H54 (cell line): Measurements from ENCODE around the gene TTC32.
"Not testable (repeated sequence)": the region's sequence is repeated elsewhere in the genome, so short reads cannot be mapped to it uniquely, and the experiment has no call there.

ENCODE experiments used
- DNase-seq: peaks from one replicate; pipeline ENCODE4 v3.0.0; 2011; ENCODE audit warnings: low spot score, mixed read lengths; ENCODE audit not compliant: insufficient read length
- FAIRE-seq: peaks from 3 replicates; lab custom pipeline; 2011; peaks lifted over from hg19 to GRCh38; lab: Jason Lieb, UNC
- POLR2A ChIP-seq: IDR thresholded peaks from 2 replicates; pipeline ENCODE4 v1.6.1; 2011; ENCODE audit warnings: low read depth, mild to moderate bottlenecking, low read length

TTC32 gene

DNA sequence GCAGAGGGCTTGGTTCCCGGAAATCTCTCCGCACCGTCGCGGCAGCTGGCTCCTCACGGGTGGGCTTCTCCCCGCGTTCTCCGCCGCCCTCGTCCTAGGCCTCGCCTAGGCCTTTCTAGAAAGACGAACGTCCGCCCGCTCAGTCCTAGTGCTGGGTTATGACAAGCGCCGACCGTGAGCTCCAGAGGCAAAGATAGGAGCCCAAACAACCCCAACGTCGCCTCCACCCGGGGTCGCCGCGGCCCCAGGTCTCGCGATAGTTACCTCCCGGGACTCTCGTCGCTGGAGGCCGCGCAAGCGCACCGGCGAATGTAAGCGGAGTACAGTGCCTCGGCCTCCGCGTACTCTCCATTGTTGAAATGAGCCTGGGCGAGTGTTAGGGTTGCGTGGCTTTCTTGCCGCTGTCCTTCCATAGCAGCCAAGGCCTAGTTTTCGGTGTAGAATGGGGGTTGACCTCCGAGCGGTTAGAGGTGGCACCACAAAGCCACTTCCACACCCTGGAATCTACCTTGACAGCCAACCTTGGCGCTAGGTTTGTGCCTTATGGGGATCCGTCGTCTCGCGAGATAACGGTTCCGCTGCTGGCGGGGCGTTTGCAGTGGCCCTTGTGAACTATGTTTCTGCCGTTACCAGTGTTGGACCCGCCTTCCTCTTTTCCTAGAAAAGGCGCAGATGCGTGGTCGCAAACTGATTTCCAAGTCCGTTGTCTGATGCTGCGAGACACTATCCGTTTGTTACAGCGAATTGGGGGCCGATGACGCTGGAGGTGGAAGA is at the start of gene TTC32:
Gene TTC32, minus strand, starts transcription at position 542 of the 774 bp plus-strand sequence. Its CDS starts 129 bp downstream, at position 413.
- peak; percentile 79 for DNase-seq
- peak; percentile 71 for TF ChIP-seq POLR2A

DNA sequence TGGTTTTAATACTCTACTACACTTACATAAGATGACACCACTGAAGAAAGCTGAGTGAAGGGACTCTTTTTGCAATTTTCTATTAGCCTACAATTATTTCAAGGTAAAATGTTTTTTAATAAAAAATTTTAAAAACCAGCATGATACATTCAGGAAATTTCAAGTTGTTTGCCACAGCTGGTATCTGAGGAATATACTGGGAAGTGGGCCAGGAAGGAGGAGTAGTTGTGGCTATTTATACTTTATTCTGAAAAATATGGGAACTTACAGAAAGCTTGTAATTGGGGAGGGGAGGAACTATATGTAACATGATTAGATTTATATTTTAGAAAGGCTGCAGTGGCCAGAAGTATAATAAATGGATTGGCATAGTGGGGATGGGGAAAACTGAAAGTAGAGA is 47.3 kb upstream of the TTC32 start:
- DNase-seq (no peak), FAIRE-seq (no peak)
- TF ChIP-seq POLR2A: no peak

More for the DNA sequence above, at the start of gene TTC32:
- FAIRE-seq: peak; percentile 91

DNA sequence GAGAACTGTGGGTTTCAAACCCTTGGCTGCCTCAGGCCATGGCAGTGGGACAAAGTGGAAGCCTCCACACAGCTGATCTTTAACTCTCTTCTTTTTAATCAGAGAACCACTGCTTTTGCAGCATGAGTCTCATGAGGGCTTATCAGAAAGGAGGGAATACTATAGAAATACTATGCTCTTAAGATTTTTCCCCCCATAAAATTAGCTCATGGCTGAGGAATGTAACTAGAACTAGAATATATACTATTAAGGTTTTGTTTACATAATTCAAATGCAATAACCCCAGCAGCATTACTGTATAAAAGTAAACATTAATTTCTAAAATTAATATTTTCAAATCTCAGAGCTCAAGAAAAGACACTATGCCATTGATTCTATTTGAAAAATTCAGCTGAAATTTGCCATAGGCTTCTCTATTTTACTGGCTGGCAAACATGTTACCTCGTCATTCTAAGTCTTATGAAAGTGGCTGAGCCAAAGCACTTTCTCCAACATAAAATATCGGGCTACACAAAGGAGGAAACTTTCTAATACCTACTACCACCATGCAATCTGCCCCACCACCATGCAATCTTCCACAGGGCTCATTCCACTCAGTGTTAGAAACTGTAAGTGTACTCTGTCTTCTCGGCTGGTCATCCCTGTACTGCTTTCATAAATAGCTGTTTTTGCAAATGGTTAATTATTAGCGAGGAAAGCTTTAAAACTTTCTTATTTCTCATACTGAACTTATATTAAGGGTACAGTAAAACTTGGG is 45.6 kb upstream of the TTC32 start:
- no peak for FAIRE-seq
- no peak for TF ChIP-seq POLR2A
- DNase-seq: no peak

DNA sequence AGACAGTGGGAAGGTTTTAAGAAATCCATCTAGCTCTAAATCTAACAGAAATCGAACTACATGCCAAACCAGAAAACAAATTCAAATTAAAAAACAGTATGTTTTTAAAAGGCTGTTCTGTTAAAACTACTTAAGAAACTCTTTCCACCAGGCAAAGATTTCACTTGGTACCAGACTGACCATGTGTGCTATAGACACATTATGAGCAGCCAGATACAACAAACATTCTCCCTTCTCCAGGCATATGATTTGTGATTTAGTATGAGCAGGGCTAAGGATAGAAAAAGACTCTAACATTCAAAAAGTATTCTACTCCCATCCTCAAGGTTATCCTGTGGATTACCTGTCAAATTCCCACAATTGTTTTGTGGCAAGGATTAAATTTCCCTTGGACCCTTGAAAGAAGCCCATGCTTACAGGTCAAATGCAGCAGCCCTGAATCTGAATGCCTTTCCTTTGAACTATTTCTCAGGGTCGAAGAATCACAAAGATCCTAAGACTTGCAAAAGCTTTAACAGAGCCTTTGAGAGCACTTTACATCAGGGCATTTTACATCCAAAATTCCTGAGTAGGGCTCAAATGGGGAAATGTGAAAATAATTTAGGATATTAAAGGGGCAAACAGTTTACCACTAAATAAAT is 42.5 kb upstream of the TTC32 start:
- FAIRE-seq: no peak
- no peak for DNase-seq
- no peak for TF ChIP-seq POLR2A

- DNase-seq: no peak
- no peak for TF ChIP-seq POLR2A
- no peak for FAIRE-seq
These were observed 41.4 kb upstream of the TTC32 start for GRCh38 chr2:19943189-19943588.

DNA sequence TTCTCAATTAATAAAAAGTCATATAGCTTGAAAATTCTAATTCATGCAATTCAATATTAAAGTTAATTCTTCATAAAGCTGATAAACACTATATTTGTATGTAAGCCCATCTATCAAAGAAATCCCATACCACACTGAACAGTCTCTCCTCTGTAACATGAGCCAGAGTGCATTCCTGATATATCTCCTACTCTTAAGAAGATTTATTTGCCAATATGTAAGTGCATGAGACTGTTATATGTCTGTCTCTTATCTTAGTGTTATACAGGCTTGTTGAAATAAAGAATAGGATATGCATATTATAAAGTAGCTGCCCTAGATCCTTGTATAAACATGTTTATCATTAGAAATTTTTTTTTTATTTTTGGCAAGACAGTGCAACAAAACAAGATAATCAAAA is 40.4 kb upstream of the TTC32 start:
- no peak for TF ChIP-seq POLR2A
- FAIRE-seq: no peak
- DNase-seq: no peak

- DNase-seq (no peak), FAIRE-seq (no peak)
- no peak for TF ChIP-seq POLR2A
These were observed 35.2 kb upstream of the TTC32 start for GRCh38 chr2:19937004-19937403.

GRCh38 chr2:19936203-19936602 is 34.4 kb upstream of the TTC32 start:
- TF ChIP-seq POLR2A: no peak
- no peak for FAIRE-seq
- no peak for DNase-seq

DNA sequence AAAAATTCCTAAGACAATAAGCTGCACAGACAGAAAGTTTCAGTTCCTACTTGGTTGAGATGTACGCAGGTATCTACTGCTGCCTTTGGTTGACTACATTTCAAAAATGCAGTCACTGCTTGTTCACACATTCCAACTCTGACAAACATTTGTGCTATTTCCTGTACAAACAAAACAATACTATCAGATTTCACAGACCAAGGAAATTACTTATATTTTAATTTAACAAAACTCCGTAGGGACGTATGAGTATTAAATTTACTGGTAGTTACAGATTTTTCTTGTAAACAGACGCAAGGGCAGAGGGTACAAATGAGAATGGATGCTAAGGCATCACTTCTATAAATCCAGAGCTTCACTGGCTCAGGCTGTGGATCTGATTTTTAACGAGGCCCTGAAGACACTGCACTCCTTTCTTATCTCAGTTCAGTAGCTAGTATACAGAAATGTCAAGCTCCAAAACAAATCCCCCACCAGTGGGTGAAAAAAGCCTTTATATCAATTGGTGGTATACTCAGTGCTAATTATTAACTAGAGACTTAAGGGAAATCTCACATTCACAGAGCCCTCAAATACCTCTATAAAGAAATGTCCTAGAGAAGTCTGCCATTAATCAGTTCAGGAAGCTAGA is 31.7 kb upstream of the TTC32 start:
- no peak for TF ChIP-seq POLR2A
- DNase-seq: peak; percentile 2
- FAIRE-seq: peak; percentile 95

GRCh38 chr2:19932928-19933327 is 31.1 kb upstream of the TTC32 start:
- FAIRE-seq (peak; percentile 20), DNase-seq (no peak)
- no peak for TF ChIP-seq POLR2A

GRCh38 chr2:19929226-19929625 is 27.4 kb upstream of the TTC32 start:
- FAIRE-seq (no peak), DNase-seq (no peak)
- no peak for TF ChIP-seq POLR2A

- FAIRE-seq, DNase-seq: not testable (repeated sequence)
These were observed 26.0 kb upstream of the TTC32 start for GRCh38 chr2:19927816-19928215.

GRCh38 chr2:19924526-19924925 is 22.7 kb upstream of the TTC32 start:
- DNase-seq, FAIRE-seq: not testable (repeated sequence)

GRCh38 chr2:19922188-19922587 is 20.4 kb upstream of the TTC32 start:
- DNase-seq, FAIRE-seq: not testable (repeated sequence)
